ENCODE measurements around the gene GALNT14.

GRCh38 chr2:30935795-30936194, 202.4 kb downstream of the GALNT14 start:
- TF ChIP-seq, protein P1, sequence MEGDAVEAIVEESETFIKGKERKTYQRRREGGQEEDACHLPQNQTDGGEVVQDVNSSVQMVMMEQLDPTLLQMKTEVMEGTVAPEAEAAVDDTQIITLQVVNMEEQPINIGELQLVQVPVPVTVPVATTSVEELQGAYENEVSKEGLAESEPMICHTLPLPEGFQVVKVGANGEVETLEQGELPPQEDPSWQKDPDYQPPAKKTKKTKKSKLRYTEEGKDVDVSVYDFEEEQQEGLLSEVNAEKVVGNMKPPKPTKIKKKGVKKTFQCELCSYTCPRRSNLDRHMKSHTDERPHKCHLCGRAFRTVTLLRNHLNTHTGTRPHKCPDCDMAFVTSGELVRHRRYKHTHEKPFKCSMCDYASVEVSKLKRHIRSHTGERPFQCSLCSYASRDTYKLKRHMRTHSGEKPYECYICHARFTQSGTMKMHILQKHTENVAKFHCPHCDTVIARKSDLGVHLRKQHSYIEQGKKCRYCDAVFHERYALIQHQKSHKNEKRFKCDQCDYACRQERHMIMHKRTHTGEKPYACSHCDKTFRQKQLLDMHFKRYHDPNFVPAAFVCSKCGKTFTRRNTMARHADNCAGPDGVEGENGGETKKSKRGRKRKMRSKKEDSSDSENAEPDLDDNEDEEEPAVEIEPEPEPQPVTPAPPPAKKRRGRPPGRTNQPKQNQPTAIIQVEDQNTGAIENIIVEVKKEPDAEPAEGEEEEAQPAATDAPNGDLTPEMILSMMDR (IDR thresholded peaks at IDR 0.05), result no peak
- TF ChIP-seq NR2C2 (CRISPR knock-in tag; IDR thresholded peaks at IDR 0.05) (no peak), CREM (CRISPR knock-in tag; IDR thresholded peaks at IDR 0.05) (no peak), RELA (CRISPR knock-in tag; IDR thresholded peaks at IDR 0.05; ENCODE audit: borderline replicate concordance) (no peak), NFE2L1 (CRISPR knock-in tag; IDR thresholded peaks at IDR 0.05) (no peak), MAX (CRISPR knock-in tag; IDR thresholded peaks at IDR 0.05) (no peak), NFYB (CRISPR knock-in tag; conservative IDR thresholded peaks at IDR 0.05; ENCODE audit: low read depth) (no peak), GRHL2 (CRISPR knock-in tag; IDR thresholded peaks at IDR 0.05; ENCODE audit: insufficient replicate concordance, severe bottlenecking) (no peak), TEAD4 (CRISPR knock-in tag; IDR thresholded peaks at IDR 0.05) (no peak), ZMAT4 (CRISPR knock-in tag; IDR thresholded peaks at IDR 0.05) (no peak), ZNF416 (CRISPR knock-in tag; IDR thresholded peaks at IDR 0.05) (no peak)
- TF ChIP-seq, protein P2, sequence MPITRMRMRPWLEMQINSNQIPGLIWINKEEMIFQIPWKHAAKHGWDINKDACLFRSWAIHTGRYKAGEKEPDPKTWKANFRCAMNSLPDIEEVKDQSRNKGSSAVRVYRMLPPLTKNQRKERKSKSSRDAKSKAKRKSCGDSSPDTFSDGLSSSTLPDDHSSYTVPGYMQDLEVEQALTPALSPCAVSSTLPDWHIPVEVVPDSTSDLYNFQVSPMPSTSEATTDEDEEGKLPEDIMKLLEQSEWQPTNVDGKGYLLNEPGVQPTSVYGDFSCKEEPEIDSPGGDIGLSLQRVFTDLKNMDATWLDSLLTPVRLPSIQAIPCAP (CRISPR knock-in tag; IDR thresholded peaks at IDR 0.05), result no peak
- TF ChIP-seq, protein P3, sequence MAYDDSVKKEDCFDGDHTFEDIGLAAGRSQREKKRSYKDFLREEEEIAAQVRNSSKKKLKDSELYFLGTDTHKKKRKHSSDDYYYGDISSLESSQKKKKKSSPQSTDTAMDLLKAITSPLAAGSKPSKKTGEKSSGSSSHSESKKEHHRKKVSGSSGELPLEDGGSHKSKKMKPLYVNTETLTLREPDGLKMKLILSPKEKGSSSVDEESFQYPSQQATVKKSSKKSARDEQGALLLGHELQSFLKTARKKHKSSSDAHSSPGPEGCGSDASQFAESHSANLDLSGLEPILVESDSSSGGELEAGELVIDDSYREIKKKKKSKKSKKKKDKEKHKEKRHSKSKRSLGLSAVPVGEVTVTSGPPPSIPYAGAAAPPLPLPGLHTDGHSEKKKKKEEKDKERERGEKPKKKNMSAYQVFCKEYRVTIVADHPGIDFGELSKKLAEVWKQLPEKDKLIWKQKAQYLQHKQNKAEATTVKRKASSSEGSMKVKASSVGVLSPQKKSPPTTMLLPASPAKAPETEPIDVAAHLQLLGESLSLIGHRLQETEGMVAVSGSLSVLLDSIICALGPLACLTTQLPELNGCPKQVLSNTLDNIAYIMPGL (CRISPR knock-in tag; IDR thresholded peaks at IDR 0.05), result no peak
